ENCODE measurements around the gene PCGF2.

The PCGF2 gene

GRCh38 chr17:38740044-38740443 lies 8.1 kb downstream of the PCGF2 start:
- Mint-ChIP-seq H3K9me3 (no peaks in the 10 kb centered on the region), H3K27ac (ENCODE audit: low read depth) (no peak overlapping the region), H3K4me3 (no peak overlapping the region), H3K36me3 (ENCODE audit: insufficient read depth) (peaks cover 6% of the 10 kb centered on the region), H3K4me1 (peaks cover 5% of the 10 kb centered on the region), H3K27me3 (peaks cover 48% of the 10 kb centered on the region)
- no peak for DNase-seq (ENCODE audit: low spot score in 2 of 2)
- ATAC-seq (replicated peaks; ENCODE audit: extremely low read depth, poor library complexity, severe bottlenecking): no peak

DNA sequence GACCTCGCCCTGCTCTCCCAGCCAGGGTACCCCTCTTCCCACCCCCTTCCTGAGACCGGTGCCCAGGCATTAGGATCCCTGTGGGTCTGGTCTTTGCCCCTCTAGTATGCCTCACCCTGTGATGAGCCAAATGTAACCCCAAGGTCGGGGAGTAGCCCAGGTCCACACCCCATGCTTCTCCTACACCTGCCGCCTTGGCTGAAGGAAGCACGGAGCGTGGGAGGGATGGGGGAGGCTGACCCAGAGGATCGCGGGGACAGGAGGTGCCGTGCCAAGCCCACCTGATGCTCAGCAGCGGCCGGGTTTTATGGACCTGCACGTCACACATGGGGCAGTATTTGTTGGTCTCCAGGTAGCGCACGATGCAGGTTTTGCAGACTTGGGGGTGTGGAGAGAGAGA lies 8.8 kb downstream of the PCGF2 start:
- H3K27ac Mint-ChIP-seq (ENCODE audit: low read depth): no peak overlapping the region

GRCh38 chr17:38738686-38739085 lies 9.4 kb downstream of the PCGF2 start:
- H3K36me3 Mint-ChIP-seq (ENCODE audit: insufficient read depth): peaks cover 9% of the 10 kb centered on the region

More for the DNA sequence above, 8.8 kb downstream of the PCGF2 start:
- Mint-ChIP-seq H3K4me3 (no peak overlapping the region), H3K36me3 (ENCODE audit: insufficient read depth) (peaks cover 9% of the 10 kb centered on the region), H3K27me3 (peaks cover 41% of the 10 kb centered on the region), H3K4me1 (peaks cover 13% of the 10 kb centered on the region), H3K9me3 (no peaks in the 10 kb centered on the region)
- no peak for ATAC-seq (replicated peaks; ENCODE audit: extremely low read depth, poor library complexity, severe bottlenecking)
- no peak for DNase-seq (ENCODE audit: low spot score in 2 of 2)

DNA sequence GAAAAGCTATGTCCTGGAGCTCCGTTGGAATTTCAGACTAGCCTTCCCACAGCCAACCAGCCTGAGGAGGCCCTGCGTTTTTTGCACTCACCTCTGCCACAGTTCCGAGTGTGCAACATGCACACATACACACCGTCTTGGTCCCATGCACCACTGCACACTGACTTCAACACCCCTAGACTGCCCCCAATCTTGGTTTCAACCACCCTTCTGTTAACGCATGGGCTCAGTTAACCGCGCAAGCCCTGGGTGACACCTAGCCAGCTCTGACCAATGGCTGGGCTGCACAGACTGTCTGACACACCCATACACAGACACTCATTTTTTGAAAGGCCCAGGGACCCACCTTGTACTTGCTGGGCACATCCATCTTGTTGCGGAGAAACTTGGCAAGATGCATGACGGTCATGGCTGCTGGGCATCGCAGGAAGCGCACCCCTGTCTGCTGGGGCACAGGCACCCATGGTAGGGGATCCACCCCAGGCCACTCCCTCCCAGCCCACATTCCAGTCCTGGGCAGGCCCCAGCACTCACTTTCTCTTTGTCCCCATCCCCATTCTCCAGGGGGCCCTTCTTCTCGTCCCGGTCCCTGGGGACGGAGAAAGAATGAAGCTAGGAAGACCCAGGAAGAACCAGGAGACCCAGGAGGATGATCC lies 10.0 kb downstream of the PCGF2 start:
- ATAC-seq (replicated peaks; ENCODE audit: extremely low read depth, poor library complexity, severe bottlenecking) (no peak), DNase-seq (ENCODE audit: low spot score in 2 of 2) (no peak)
- Mint-ChIP-seq H3K4me1 (peaks cover 24% of the 10 kb centered on the region), H3K36me3 (ENCODE audit: insufficient read depth) (peaks cover 9% of the 10 kb centered on the region), H3K27ac (ENCODE audit: low read depth) (no peak overlapping the region), H3K4me3 (no peak overlapping the region), H3K27me3 (peaks cover 29% of the 10 kb centered on the region), H3K9me3 (no peaks in the 10 kb centered on the region)

More at GRCh38 chr17:38738686-38739085, 9.4 kb downstream of the PCGF2 start:
- Mint-ChIP-seq H3K9me3 (no peaks in the 10 kb centered on the region), H3K4me1 (peaks cover 19% of the 10 kb centered on the region), H3K27ac (ENCODE audit: low read depth) (no peak overlapping the region), H3K4me3 (no peak overlapping the region), H3K27me3 (peaks cover 34% of the 10 kb centered on the region)
- ATAC-seq (replicated peaks; ENCODE audit: extremely low read depth, poor library complexity, severe bottlenecking) (no peak), DNase-seq (ENCODE audit: low spot score in 2 of 2) (no peak)

GRCh38 chr17:38735161-38735997 lies 12.8 kb downstream of the PCGF2 start:
- H3K36me3 Mint-ChIP-seq (ENCODE audit: insufficient read depth): peaks cover 17% of the 10 kb centered on the region
- H3K4me1 Mint-ChIP-seq: peaks cover 51% of the 10 kb centered on the region
- peak; percentile 47 to 73 for DNase-seq (ENCODE audit: low spot score in 2 of 2)
- peak overlapping the region; percentile 77 for H3K27ac Mint-ChIP-seq (ENCODE audit: low read depth)
- H3K9me3 Mint-ChIP-seq: no peaks in the 10 kb centered on the region
- H3K27me3 Mint-ChIP-seq: peaks cover 7% of the 10 kb centered on the region
- H3K4me3 Mint-ChIP-seq: no peak overlapping the region
- no peak for ATAC-seq (replicated peaks; ENCODE audit: extremely low read depth, poor library complexity, severe bottlenecking)

- H3K27me3 Mint-ChIP-seq: peaks cover under 1% of the 10 kb centered on the region
- H3K4me1 Mint-ChIP-seq: peaks cover 57% of the 10 kb centered on the region
- DNase-seq (ENCODE audit: low spot score in 2 of 2) (no peak), ATAC-seq (replicated peaks; ENCODE audit: extremely low read depth, poor library complexity, severe bottlenecking) (no peak)
- H3K27ac Mint-ChIP-seq (ENCODE audit: low read depth): peak overlapping the region; percentile 77
- no peaks in the 10 kb centered on the region for H3K9me3 Mint-ChIP-seq
- peaks cover 17% of the 10 kb centered on the region for H3K36me3 Mint-ChIP-seq (ENCODE audit: insufficient read depth)
- no peak overlapping the region for H3K4me3 Mint-ChIP-seq
Observed at GRCh38 chr17:38733982-38734973, 13.9 kb downstream of the PCGF2 start.

GRCh38 chr17:38733282-38733981 lies 14.7 kb downstream of the PCGF2 start:
- Mint-ChIP-seq H3K27me3 (no peaks in the 10 kb centered on the region), H3K4me3 (no peak overlapping the region), H3K27ac (ENCODE audit: low read depth) (peak overlapping the region; percentile 61), H3K9me3 (no peaks in the 10 kb centered on the region), H3K4me1 (peaks cover 66% of the 10 kb centered on the region), H3K36me3 (ENCODE audit: insufficient read depth) (peaks cover 18% of the 10 kb centered on the region)
- ATAC-seq (replicated peaks; ENCODE audit: extremely low read depth, poor library complexity, severe bottlenecking): no peak
- DNase-seq (ENCODE audit: low spot score in 2 of 2): no peak

DNA sequence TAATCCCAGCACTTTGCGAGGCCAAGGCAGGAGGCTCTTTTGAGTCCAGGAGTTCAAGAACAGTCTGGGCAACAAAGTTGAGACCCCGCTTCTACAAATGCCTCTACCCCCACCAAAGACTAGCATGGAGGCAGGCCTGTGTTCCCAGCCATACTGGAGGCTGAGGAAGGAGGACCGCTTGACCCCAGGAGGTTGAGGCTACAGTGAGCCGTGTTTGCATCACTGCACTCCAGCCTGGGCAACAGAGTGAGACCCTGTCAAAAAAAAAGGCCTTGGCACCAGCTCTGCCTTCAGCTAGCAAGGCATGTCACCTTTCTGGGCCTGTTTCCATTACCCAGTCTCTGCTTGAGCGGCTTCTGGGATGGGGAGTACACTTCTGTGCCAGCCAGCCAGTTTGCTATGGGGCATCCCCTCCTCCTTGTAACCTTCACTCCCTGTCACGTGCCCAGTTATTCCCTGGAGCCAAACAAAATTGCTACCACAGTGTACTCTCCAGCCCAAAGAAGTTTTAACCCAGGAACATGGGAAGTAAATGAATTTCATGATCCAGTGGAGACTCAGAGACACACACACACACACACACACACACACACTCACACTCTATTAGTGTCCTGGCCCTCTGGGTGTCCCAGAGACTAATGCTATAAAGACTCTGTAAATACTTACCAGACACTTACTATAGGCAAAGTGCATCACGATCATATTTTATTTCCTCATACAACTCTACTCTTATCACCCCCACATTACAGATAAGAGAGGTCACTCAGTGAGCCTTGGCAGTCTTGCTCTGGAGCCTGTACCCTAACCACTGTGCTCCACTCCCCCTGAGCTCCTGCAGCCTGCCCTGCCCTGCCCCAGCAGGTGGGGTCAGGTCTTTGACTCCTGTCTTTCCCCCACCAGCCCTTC lies 15.5 kb downstream of the PCGF2 start:
- no peak for ATAC-seq (replicated peaks; ENCODE audit: extremely low read depth, poor library complexity, severe bottlenecking)
- Mint-ChIP-seq H3K27ac (ENCODE audit: low read depth) (peak overlapping the region; percentile 66), H3K36me3 (ENCODE audit: insufficient read depth) (peaks cover 26% of the 10 kb centered on the region), H3K9me3 (peaks cover 5% of the 10 kb centered on the region), H3K4me3 (peak overlapping the region; percentile 93), H3K4me1 (peaks cover 74% of the 10 kb centered on the region), H3K27me3 (no peaks in the 10 kb centered on the region)
- DNase-seq (ENCODE audit: low spot score in 2 of 2): no peak

GRCh38 chr17:38731526-38732294 lies 16.4 kb downstream of the PCGF2 start:
- Mint-ChIP-seq H3K36me3 (ENCODE audit: insufficient read depth) (peaks cover 31% of the 10 kb centered on the region), H3K27ac (ENCODE audit: low read depth) (peak overlapping the region; percentile 66), H3K4me1 (peaks cover 82% of the 10 kb centered on the region), H3K4me3 (peak overlapping the region; percentile 93), H3K9me3 (peaks cover 5% of the 10 kb centered on the region), H3K27me3 (no peaks in the 10 kb centered on the region)
- ATAC-seq (replicated peaks; ENCODE audit: extremely low read depth, poor library complexity, severe bottlenecking) (no peak), DNase-seq (ENCODE audit: low spot score in 2 of 2) (no peak)

DNA sequence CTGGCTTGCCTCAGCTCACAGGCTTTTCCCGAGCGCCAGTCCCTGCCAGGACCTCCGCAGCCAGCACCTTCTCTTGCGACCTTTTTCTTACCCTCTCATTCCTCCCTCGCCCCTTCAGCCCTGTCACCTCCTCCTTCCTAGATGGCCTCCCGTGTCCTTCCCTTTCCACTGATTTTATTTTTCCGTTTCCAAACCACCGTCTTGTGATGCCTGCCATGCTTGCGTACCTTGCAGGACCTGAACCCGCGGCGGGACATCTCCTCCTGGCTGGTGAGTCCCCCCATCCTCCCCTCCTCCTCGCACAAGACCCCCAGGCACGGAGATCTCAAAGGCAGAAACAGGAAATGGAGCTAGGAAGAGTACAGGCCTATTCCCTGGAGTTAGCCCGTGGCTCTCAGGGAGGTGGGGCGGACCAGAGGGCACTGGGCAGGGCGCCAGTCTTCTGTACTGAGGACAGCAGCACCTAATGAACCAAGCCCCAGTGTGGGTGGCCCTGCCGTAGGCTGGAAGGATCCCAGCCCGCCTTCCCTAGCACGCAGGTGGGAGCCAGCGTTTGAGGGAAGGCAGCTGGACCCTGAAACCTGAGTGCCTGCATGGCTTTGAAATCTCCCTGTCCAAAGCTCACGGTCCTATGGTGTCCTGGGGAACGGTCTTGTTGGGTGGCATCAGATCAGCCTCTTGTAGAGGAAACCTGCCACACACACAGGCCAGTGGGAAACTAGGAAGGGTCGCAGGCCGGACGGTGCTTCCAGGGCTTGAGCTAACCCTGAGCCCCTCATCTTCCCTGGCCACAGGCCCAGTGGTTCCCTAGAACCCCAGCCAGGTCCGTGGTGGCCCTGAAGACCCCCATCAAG lies 17.4 kb downstream of the PCGF2 start:
- Mint-ChIP-seq H3K27me3 (no peaks in the 10 kb centered on the region), H3K27ac (ENCODE audit: low read depth) (peak overlapping the region; percentile 86), H3K4me1 (peaks cover 84% of the 10 kb centered on the region), H3K9me3 (peaks cover 5% of the 10 kb centered on the region), H3K4me3 (peak overlapping the region; percentile 93), H3K36me3 (ENCODE audit: insufficient read depth) (peaks cover 31% of the 10 kb centered on the region)
- DNase-seq (ENCODE audit: low spot score in 2 of 2) (no peak), ATAC-seq (replicated peaks; ENCODE audit: extremely low read depth, poor library complexity, severe bottlenecking) (no peak)
